ENCODE results near the gene EMC7. TPM values are rescaled to one million over a fixed set of nuclear protein-coding genes. Genes with fewer than 3 reads are reported as not detected.

The EMC7 gene
- polyA plus RNA-seq, 3 donors = 41.7 to 135 (median 125) TPM

- no peaks in the 10 kb centered on the region for H3K27me3 ChIP-seq (ENCODE audit: control insufficient read depth in 2 of 2, insufficient read depth in 2 of 2, low read length in 2 of 2)
- no peaks in the 10 kb centered on the region for H4K20me1 ChIP-seq (ENCODE audit: insufficient read depth, low read length)
- Mint-ChIP-seq H3K4me3 (no peak overlapping the region), H3K9me3 (peaks cover 26 to 43% (median 33%) of the 10 kb centered on the region in 7 donors), H3K27ac (no peak overlapping the region), H3K27me3 (ENCODE audit: low read depth in 3 of 3) (peaks cover 0 to 6% (median 1%) of the 10 kb centered on the region in 3 donors), H3K36me3 (no peaks in the 10 kb centered on the region), H3K4me1 (no peaks in the 10 kb centered on the region)
- no peak overlapping the region for H3K4me3 ChIP-seq (replicated peaks in 1 of 3; ENCODE audit: low read depth in 2 of 3, low read length in 3 of 3)
- TF ChIP-seq CTCF (IDR thresholded peaks at IDR 0.05) = no peak
- no peak overlapping the region for H2AFZ ChIP-seq (ENCODE audit: insufficient read depth, low read depth, low read length, poor library complexity, severe bottlenecking)
- H3K4me1 ChIP-seq (ENCODE audit: control insufficient read depth in 1 of 2, insufficient read depth in 2 of 2, low read length in 2 of 2) = no peaks in the 10 kb centered on the region
- WGBS (ENCODE audit: insufficient coverage) = 100% methylated on average over 1 of the region's 2 CpGs
- H3K9ac ChIP-seq (ENCODE audit: insufficient read depth, low read length, poor library complexity, severe bottlenecking) = no peak overlapping the region
- no peak for DNase-seq
- peaks cover 12 to 21% of the 10 kb centered on the region in 2 donors for H3K9me3 ChIP-seq (replicated peaks in 1 of 2; ENCODE audit: control insufficient read depth in 1 of 2, insufficient read depth in 1 of 2, low read length in 2 of 2)
- H3K27ac ChIP-seq (ENCODE audit: low read depth in 1 of 2, low read length in 2 of 2) = no peak overlapping the region
- intact Hi-C loops (cut with micrococcal nuclease) = no loop called here
- no peaks in the 10 kb centered on the region for H3K36me3 ChIP-seq (replicated peaks in 1 of 2; ENCODE audit: control insufficient read depth in 1 of 2, insufficient read depth in 2 of 2, low read length in 2 of 2)
- no peaks in the 10 kb centered on the region for H3K79me2 ChIP-seq (ENCODE audit: insufficient read depth, low read length)
- no peak overlapping the region for H3K4me2 ChIP-seq (replicated peaks; ENCODE audit: extremely low read depth, low read length, poor library complexity, severe bottlenecking)
These were observed 52.5 kb downstream of the EMC7 start for GRCh38 chr15:34049112-34049511.

GRCh38 chr15:34047893-34048775, 53.5 kb downstream of the EMC7 start:
- Histone ChIP-seq H3K4me1 (ENCODE audit: control insufficient read depth in 1 of 2, insufficient read depth in 2 of 2, low read length in 2 of 2) (no peaks in the 10 kb centered on the region), H3K27me3 (ENCODE audit: control insufficient read depth in 2 of 2, insufficient read depth in 2 of 2, low read length in 2 of 2) (no peaks in the 10 kb centered on the region), H4K20me1 (ENCODE audit: insufficient read depth, low read length) (no peaks in the 10 kb centered on the region), H3K27ac (ENCODE audit: low read depth in 1 of 2, low read length in 2 of 2) (no peak overlapping the region), H3K9me3 (replicated peaks in 1 of 2; ENCODE audit: control insufficient read depth in 1 of 2, insufficient read depth in 1 of 2, low read length in 2 of 2) (peaks cover 12 to 21% of the 10 kb centered on the region in 2 donors), H3K9ac (ENCODE audit: insufficient read depth, low read length, poor library complexity, severe bottlenecking) (no peak overlapping the region), H3K79me2 (ENCODE audit: insufficient read depth, low read length) (no peaks in the 10 kb centered on the region), H3K36me3 (replicated peaks in 1 of 2; ENCODE audit: control insufficient read depth in 1 of 2, insufficient read depth in 2 of 2, low read length in 2 of 2) (no peaks in the 10 kb centered on the region), H2AFZ (ENCODE audit: insufficient read depth, low read depth, low read length, poor library complexity, severe bottlenecking) (no peak overlapping the region), H3K4me3 (replicated peaks in 1 of 3; ENCODE audit: low read depth in 2 of 3, low read length in 3 of 3) (no peak overlapping the region), H3K4me2 (replicated peaks; ENCODE audit: extremely low read depth, low read length, poor library complexity, severe bottlenecking) (no peak overlapping the region)
- WGBS (ENCODE audit: insufficient coverage) = 93% methylated on average over 5 of the region's 10 CpGs
- TF ChIP-seq CTCF (IDR thresholded peaks at IDR 0.05) = no peak
- Mint-ChIP-seq H3K36me3 (no peaks in the 10 kb centered on the region), H3K27ac (no peak overlapping the region), H3K4me3 (no peak overlapping the region), H3K4me1 (no peaks in the 10 kb centered on the region), H3K9me3 (peaks cover 26 to 43% (median 33%) of the 10 kb centered on the region in 7 donors), H3K27me3 (ENCODE audit: low read depth in 3 of 3) (peaks cover 0 to 6% (median 1%) of the 10 kb centered on the region in 3 donors)
- DNase-seq = no peak
- intact Hi-C loops (cut with micrococcal nuclease) = no loop called here

Measured in CD14-positive monocyte (primary cell).